Spleen (tissue), 11 donors: ENCODE data around the gene KRTAP4-9. TPM values are rescaled to one million over a fixed set of nuclear protein-coding genes. Genes with fewer than 3 reads are reported as not detected.
"Not testable (repeated sequence)": the region's sequence is repeated elsewhere in the genome, so short reads cannot be mapped to it uniquely, and the experiment has no call there.

Source experiments
- DNase-seq: peaks from one replicate; pipeline ENCODE4 v3.0.0-alpha.2; 2020
- H3K27ac ChIP-seq, 8 donors: fragments of 200-600 bp; sonication (generic) in 7 of 8; 1 replicate in 4 of 8; 2 replicates in 4 of 8; pipeline versions ENCODE4 v1.5.0 to v1.8.0; 2016 to 2021; ENCODE audit warnings: inconsistent platforms in 4 of 8, mild to moderate bottlenecking in 4 of 8, moderate library complexity in 1 of 8
- H3K27me3 ChIP-seq, 7 donors: fragments of 200-600 bp; sonication (generic) in 6 of 7; replicated peaks in 1 of 7; 1 replicate in 4 of 7; 2 replicates in 3 of 7; pipeline versions ENCODE4 v1.5.0 to v1.8.0; 2016 to 2021; ENCODE audit warnings: inconsistent platforms in 3 of 7, mild to moderate bottlenecking in 1 of 7
- H3K36me3 ChIP-seq, 6 donors: fragments of 200-600 bp; sonication (generic) in 5 of 6; 1 replicate in 4 of 6; 2 replicates in 2 of 6; pipeline versions ENCODE4 v1.5.0 to v1.8.0; 2016 to 2021; ENCODE audit warnings: inconsistent platforms in 2 of 6
- H3K4me1 ChIP-seq, 6 donors: fragments of 200-600 bp; sonication (generic) in 5 of 6; 1 replicate in 3 of 6; 2 replicates in 3 of 6; pipeline versions ENCODE4 v1.5.0 to v1.8.0; 2016 to 2021; ENCODE audit warnings: inconsistent platforms in 3 of 6
- H3K4me3 ChIP-seq, 8 donors: fragments of 200-600 bp; sonication (generic) in 7 of 8; 1 replicate in 4 of 8; 2 replicates in 4 of 8; pipeline versions ENCODE4 v1.5.0 to v1.8.0; 2016 to 2021; ENCODE audit warnings: inconsistent platforms in 4 of 8, mild to moderate bottlenecking in 4 of 8, moderate library complexity in 2 of 8
- H3K9me3 ChIP-seq, 8 donors: fragments of 200-600 bp; sonication (generic) in 7 of 8; 1 replicate in 4 of 8; 2 replicates in 4 of 8; pipeline versions ENCODE4 v1.5.0 to v1.8.0; 2016 to 2021; ENCODE audit warnings: inconsistent platforms in 4 of 8
- POLR2A ChIP-seq, 3 donors: fragments of 450-650 bp; IDR thresholded peaks; one replicate each; pipeline ENCODE4 v1.5.1; 2017; ENCODE audit warnings: antibody characterized with exemption in 3 of 3, mild to moderate bottlenecking in 1 of 3
- POLR2AphosphoS5 ChIP-seq, 3 donors: sonication (generic); formaldehyde crosslinking; IDR thresholded peaks; one replicate each; pipeline ENCODE4 v1.5.1; 2017; ENCODE audit warnings: antibody characterized with exemption in 3 of 3
- WGBS, 5 donors: extraction: QIAGEN DNeasy Blood & Tissue Kit in 3 of 5; methylation state at CpG; one replicate each; pipeline versions ENCODE4 v1.1.5 to v1.1.7; 2013 to 2018; 5-methylcytosine and 5-hydroxymethylcytosine counted together
- intact Hi-C: fragments of 100-400 bp; cut with DNase I; formaldehyde crosslinking; loops from one replicate; pipeline ENCODE4 v1.15.0; 2023; ENCODE audit warnings: low total_unique reads
- polyA plus RNA-seq, 3 donors: library from polyadenylated mRNA; stranded (reverse); fragments of 200-250 nt; gene quantifications; one replicate each; pipeline ENCODE4 v1.2.1, GENCODE V29; 2013
- total RNA-seq, 7 donors: library from RNA; depleted of rRNA in 3 of 7; stranded (reverse); fragments of >200 nt in 3 of 7; fragmentation: NEBNext Ultra II Directional in 4 of 7; extraction: Animal tissue kit (Norgen Biotek cat#: 25700) in 4 of 7; gene quantifications; one replicate each; pipeline versions ENCODE4 v1.1.0 to v1.2.1, GENCODE V29; 2016 to 2021
- TF ChIP-seq, protein P1 (sequence below), 11 experiments: fragments of 200-600 bp in 7 of 11; fragments of 450-650 bp in 4 of 11; sonication (generic) in 4 of 11; IDR thresholded peaks in 8 of 11; conservative IDR thresholded peaks in 3 of 11; 1 replicate in 7 of 11; 2 replicates in 4 of 11; pipeline versions ENCODE4 v1.4.0 to v1.8.0; 2016 to 2021; ENCODE audit warnings: antibody characterized with exemption in 11 of 11, inconsistent platforms in 4 of 11, mild to moderate bottlenecking in 1 of 11
- donor health status: healthy with polysubstance abuse.
- donor health status: DM: no; HTN: no; CAD: no; lungs with moderate emphysema.
- donor health status: DM: no; HTN: no; CAD: no.
- donor health status: Bipolar disorder and iron deficiency.
- donor health status: healthy.
- donor health status: DM: no; HTN: no; CAD: no.
- donor health status: DM: yes; HTN: yes; CAD: no.

The KRTAP4-9 gene
- total and polyA plus RNA-seq, 10 donors: not detected

DNA sequence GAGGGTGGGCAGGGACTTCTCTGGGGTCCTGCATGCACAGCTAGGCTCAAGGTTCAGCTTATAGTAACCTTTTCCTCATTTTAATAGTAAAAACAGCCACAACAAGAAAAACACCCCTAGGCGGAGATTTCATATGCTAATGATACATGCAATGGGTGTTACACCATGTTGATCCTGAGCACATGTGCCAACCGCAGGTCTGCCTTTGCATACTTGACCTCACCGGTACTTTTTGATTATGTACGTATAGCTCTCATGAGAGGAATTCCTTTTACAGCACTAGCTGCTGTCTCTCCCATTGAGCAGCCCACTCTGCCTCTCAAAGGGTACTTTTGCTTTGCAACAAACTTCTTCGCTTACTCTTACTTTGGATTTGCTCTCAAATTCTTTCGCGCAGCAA, 9.1 kb upstream of the KRTAP4-9 start:
- Histone ChIP-seq H3K4me1 (peaks cover 0 to 9% (median 0%) of the 10 kb centered on the region in 6 donors), H3K27me3 (peaks cover 0 to 9% (median 0%) of the 10 kb centered on the region in 7 donors), H3K4me3 (no peak overlapping the region), H3K36me3 (no peaks in the 10 kb centered on the region), H3K9me3 (peaks cover 0 to 11% (median 0%) of the 10 kb centered on the region in 8 donors), H3K27ac (no peak overlapping the region)
- 85 to 89% (median 88%) methylated on average over 7 of the region's 7 CpGs for WGBS, 5 donors
- intact Hi-C loops: no loop called here
- no peak for TF ChIP-seq POLR2AphosphoS5 (IDR thresholded peaks at IDR 0.05)
- TF ChIP-seq POLR2A (IDR thresholded peaks at IDR 0.05): no peak
- TF ChIP-seq, protein P1, sequence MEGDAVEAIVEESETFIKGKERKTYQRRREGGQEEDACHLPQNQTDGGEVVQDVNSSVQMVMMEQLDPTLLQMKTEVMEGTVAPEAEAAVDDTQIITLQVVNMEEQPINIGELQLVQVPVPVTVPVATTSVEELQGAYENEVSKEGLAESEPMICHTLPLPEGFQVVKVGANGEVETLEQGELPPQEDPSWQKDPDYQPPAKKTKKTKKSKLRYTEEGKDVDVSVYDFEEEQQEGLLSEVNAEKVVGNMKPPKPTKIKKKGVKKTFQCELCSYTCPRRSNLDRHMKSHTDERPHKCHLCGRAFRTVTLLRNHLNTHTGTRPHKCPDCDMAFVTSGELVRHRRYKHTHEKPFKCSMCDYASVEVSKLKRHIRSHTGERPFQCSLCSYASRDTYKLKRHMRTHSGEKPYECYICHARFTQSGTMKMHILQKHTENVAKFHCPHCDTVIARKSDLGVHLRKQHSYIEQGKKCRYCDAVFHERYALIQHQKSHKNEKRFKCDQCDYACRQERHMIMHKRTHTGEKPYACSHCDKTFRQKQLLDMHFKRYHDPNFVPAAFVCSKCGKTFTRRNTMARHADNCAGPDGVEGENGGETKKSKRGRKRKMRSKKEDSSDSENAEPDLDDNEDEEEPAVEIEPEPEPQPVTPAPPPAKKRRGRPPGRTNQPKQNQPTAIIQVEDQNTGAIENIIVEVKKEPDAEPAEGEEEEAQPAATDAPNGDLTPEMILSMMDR (IDR thresholded peaks at IDR 0.05 in 8 of 11, conservative IDR thresholded peaks at IDR 0.05 in 3 of 11): no peak
- DNase-seq: no peak

DNA sequence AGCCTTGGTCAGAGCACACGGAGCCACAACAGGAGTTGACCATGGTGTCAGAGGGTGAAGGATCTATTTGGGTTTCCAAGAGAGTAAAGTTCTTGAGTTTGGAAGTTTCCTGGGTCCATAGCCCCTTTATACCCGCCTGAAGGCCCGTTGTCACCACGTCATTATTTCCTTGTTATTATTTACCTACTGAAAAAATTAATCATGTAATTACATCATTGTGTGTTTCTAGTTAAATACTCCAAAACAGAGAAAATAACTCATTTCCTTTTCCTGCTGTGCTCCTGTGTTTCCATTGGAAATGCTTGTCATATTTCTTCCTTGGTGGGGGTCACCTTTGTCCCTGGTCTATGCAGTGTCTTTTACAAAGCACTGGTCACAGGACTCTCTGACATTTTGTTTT, 7.1 kb upstream of the KRTAP4-9 start, which contains the start of gene KRTAP4-8:
Gene KRTAP4-8 (minus strand): TSS at position 101 of the 400 bp plus-strand sequence. CDS start 58 bp downstream, at position 43.
- Histone ChIP-seq H3K4me3 (no peak within 1 kb of the TSS), H3K9me3 (peaks cover 0 to 6% (median 0%) of the 10 kb centered on the region in 8 donors), H3K4me1 (peaks cover 0 to 9% (median 0%) of the 10 kb centered on the region in 6 donors), H3K27me3 (peaks cover 0 to 9% (median 0%) of the 10 kb centered on the region in 7 donors), H3K36me3 (no peaks in the 10 kb centered on the region), H3K27ac (no peak within 1 kb of the TSS)
- intact Hi-C loops: no loop called here
- TF ChIP-seq, protein P1 (IDR thresholded peaks at IDR 0.05 in 8 of 11, conservative IDR thresholded peaks at IDR 0.05 in 3 of 11): no peak
- TF ChIP-seq POLR2AphosphoS5 (IDR thresholded peaks at IDR 0.05) (no peak), POLR2A (IDR thresholded peaks at IDR 0.05) (no peak)
- 62 to 82% (median 78%) methylated on average over 4 of the region's 4 CpGs for WGBS, 5 donors
- DNase-seq: no peak

- Histone ChIP-seq H3K4me1 (peaks cover 0 to 9% (median 0%) of the 10 kb centered on the region in 6 donors), H3K27me3 (peaks cover 0 to 9% (median 0%) of the 10 kb centered on the region in 7 donors), H3K27ac (no peak overlapping the region), H3K9me3 (peaks cover 0 to 2% (median 0%) of the 10 kb centered on the region in 8 donors), H3K4me3 (no peak overlapping the region), H3K36me3 (no peaks in the 10 kb centered on the region)
- 85 to 94% (median 89%) methylated on average over 6 of the region's 6 CpGs for WGBS, 5 donors
- TF ChIP-seq, protein P1 (IDR thresholded peaks at IDR 0.05 in 8 of 11, conservative IDR thresholded peaks at IDR 0.05 in 3 of 11): no peak
- TF ChIP-seq POLR2A (IDR thresholded peaks at IDR 0.05): no peak
- no peak for TF ChIP-seq POLR2AphosphoS5 (IDR thresholded peaks at IDR 0.05)
- no peak for DNase-seq
- intact Hi-C loops: no loop called here
These were observed 6.7 kb upstream of the KRTAP4-9 start for GRCh38 chr17:41098481-41098880.

- H3K4me1 ChIP-seq, H3K9me3 ChIP-seq, intact Hi-C loops, H3K27me3 ChIP-seq, H3K36me3 ChIP-seq, DNase-seq, H3K4me3 ChIP-seq: not testable (repeated sequence)
- 10 to 25% (median 18%) methylated on average over 7 of the region's 7 CpGs for WGBS, 5 donors
- H3K27ac ChIP-seq: peak overlapping the region in 4 of 8 donors; percentile 18 to 47 (median 43)
These were observed 5.3 kb upstream of the KRTAP4-9 start for GRCh38 chr17:41099682-41100480.
